GM12892 (cell line): ENCODE results near the gene HIF1A.
"Not testable (repeated sequence)": the region's sequence is repeated elsewhere in the genome, so short reads cannot be mapped to it uniquely, and the experiment has no call there.

Experiments used
- DNase-seq: peaks from one replicate; pipeline ENCODE4 v3.0.0; 2011; ENCODE audit not compliant: insufficient read length
- FAIRE-seq: peaks from 2 replicates; lab custom pipeline; 2011; peaks lifted over from hg19 to GRCh38; lab: Jason Lieb, UNC
- POLR2A ChIP-seq: IDR thresholded peaks from 2 replicates; pipeline ENCODE4 v1.6.1; 2011; ENCODE audit warnings: low read depth, low read length, control low read depth
- POLR2AphosphoS5 ChIP-seq: IDR thresholded peaks from 2 replicates; pipeline ENCODE4 v1.6.1; 2011; ENCODE audit warnings: low read depth, low read length, control low read depth
- TAF1 ChIP-seq: IDR thresholded peaks from 2 replicates; pipeline ENCODE4 v1.6.1; 2011; ENCODE audit warnings: low read depth, mild to moderate bottlenecking, control low read depth, low read length, borderline replicate concordance

Gene HIF1A

GRCh38 chr14:61700104-61700886, 5.0 kb downstream of the HIF1A start:
- FAIRE-seq (no peak), DNase-seq (no peak)
- no peak for TF ChIP-seq POLR2A
- TF ChIP-seq TAF1: no peak
- no peak for TF ChIP-seq POLR2AphosphoS5

- DNase-seq (no peak), FAIRE-seq (no peak)
- TF ChIP-seq POLR2A (no peak), POLR2AphosphoS5 (no peak), TAF1 (no peak)
Measured at GRCh38 chr14:61701946-61702345, 6.6 kb downstream of the HIF1A start.

- FAIRE-seq (peak; percentile 80), DNase-seq (no peak)
- no peak for TF ChIP-seq POLR2AphosphoS5
Measured at GRCh38 chr14:61703342-61704129, 8.2 kb downstream of the HIF1A start.

- no peak for FAIRE-seq
- TF ChIP-seq POLR2A (no peak), TAF1 (no peak), POLR2AphosphoS5 (no peak)
- no peak for DNase-seq
Measured at GRCh38 chr14:61704554-61704953, 9.2 kb downstream of the HIF1A start.

GRCh38 chr14:61705017-61705416, 9.7 kb downstream of the HIF1A start:
- FAIRE-seq: no peak
- DNase-seq: no peak
- TF ChIP-seq POLR2A: no peak
- no peak for TF ChIP-seq POLR2AphosphoS5
- TF ChIP-seq TAF1: no peak

- DNase-seq: no peak
- TF ChIP-seq POLR2AphosphoS5: no peak
- TF ChIP-seq TAF1: no peak
- no peak for TF ChIP-seq POLR2A
- no peak for FAIRE-seq
Measured at GRCh38 chr14:61706096-61706690, 10.9 kb downstream of the HIF1A start.

GRCh38 chr14:61707774-61708173, 12.5 kb downstream of the HIF1A start:
- DNase-seq, FAIRE-seq: not testable (repeated sequence)

- not testable (repeated sequence) for FAIRE-seq, DNase-seq
Measured at GRCh38 chr14:61708693-61709092, 13.4 kb downstream of the HIF1A start.

- TF ChIP-seq TAF1 (no peak), POLR2AphosphoS5 (no peak), POLR2A (no peak)
- no peak for DNase-seq
- peak; percentile 33 for FAIRE-seq
Measured at GRCh38 chr14:61710853-61711817, 15.8 kb downstream of the HIF1A start.

GRCh38 chr14:61712137-61712536, 16.8 kb downstream of the HIF1A start:
- FAIRE-seq (no peak), DNase-seq (no peak)
- TF ChIP-seq TAF1 (no peak), POLR2AphosphoS5 (no peak), POLR2A (no peak)

- FAIRE-seq: no peak
- TF ChIP-seq POLR2A: no peak
- TF ChIP-seq POLR2AphosphoS5: no peak
- TF ChIP-seq TAF1: no peak
- no peak for DNase-seq
Measured at GRCh38 chr14:61713724-61714437, 18.6 kb downstream of the HIF1A start.
